SK-N-SH (cell line): Measurements from ENCODE around the gene THSD4. TPM values are rescaled to one million over a fixed set of nuclear protein-coding genes. Genes with fewer than 3 reads are reported as not detected.
A peak's percentile ranks its signal among the peaks of the same experiment; 100 is the strongest.
"Not testable (repeated sequence)": the region's sequence is repeated elsewhere in the genome, so short reads cannot be mapped to it uniquely, and the experiment has no call there.

Experiments used
- CTCF ChIA-PET: fragments of 300-600, 350-600 bp; formaldehyde crosslinking; extraction: SDS; loops from one replicate; lab custom pipeline; 2021; lab: Yijun Ruan, JAX
- POLR2A ChIA-PET: fragments of 350-600 bp; sonication (Branson Sonifier 250); formaldehyde crosslinking; extraction: SDS; loops from one replicate; lab custom pipeline; 2020; ENCODE audit warnings: antibody characterized with exemption, inconsistent platforms; lab: Yijun Ruan, JAX
- DNase-seq: peaks from one replicate; pipeline ENCODE4 v3.0.0; 2012
- H2AFZ ChIP-seq: fragments of 200-600 bp; sonication (generic); 2 replicates; pipeline ENCODE4 v1.8.1; 2016; ENCODE audit warnings: antibody characterized with exemption, mild to moderate bottlenecking, low read depth
- H3F3A ChIP-seq: fragments of 200-600 bp; sonication (generic); replicated peaks from 2 replicates; pipeline ENCODE3; 2016; ENCODE audit warnings: antibody characterized with exemption, mild to moderate bottlenecking; ENCODE audit not compliant: insufficient read depth
- H3K27ac ChIP-seq, 2 experiments: fragments of 200-500 bp in 1 of 2; fragments of 200-600 bp in 1 of 2; sonication (Bioruptor generic) in 1 of 2; sonication (generic), shearing (Covaris generic) in 1 of 2; 2 replicates each; pipeline versions ENCODE4 v1.5.1 to v1.6.1; 2014 to 2016; ENCODE audit warnings: low read depth in 2 of 2, inconsistent platforms in 1 of 2, low read length in 1 of 2, mild to moderate bottlenecking in 1 of 2, mixed read lengths in 1 of 2
- H3K27me3 ChIP-seq: fragments of 200-600 bp; sonication (generic), shearing (Covaris generic); 2 replicates; pipeline ENCODE4 v1.6.1; 2016; ENCODE audit warnings: mixed run types; ENCODE audit not compliant: insufficient read depth
- H3K36me3 ChIP-seq, 2 experiments: fragments of 200-500 bp in 1 of 2; fragments of 200-600 bp in 1 of 2; sonication (Bioruptor generic) in 1 of 2; sonication (generic) in 1 of 2; replicated peaks in 1 of 2; 2 replicates each; pipeline versions ENCODE3 to v1.5.1; 2014 to 2016; ENCODE audit warnings: low read length in 1 of 2, mild to moderate bottlenecking in 1 of 2; ENCODE audit not compliant: insufficient read depth in 2 of 2, control insufficient read depth in 1 of 2
- H3K4me1 ChIP-seq, 2 experiments: fragments of 200-500 bp in 1 of 2; fragments of 200-600 bp in 1 of 2; sonication (Bioruptor generic) in 1 of 2; sonication (generic), shearing (Covaris generic) in 1 of 2; 2 replicates each; pipeline versions ENCODE4 v1.5.1 to v1.6.1; 2014 to 2016; ENCODE audit warnings: low read depth in 1 of 2, low read length in 1 of 2, mixed run types in 1 of 2; ENCODE audit not compliant: insufficient read depth in 2 of 2, control insufficient read depth in 1 of 2
- H3K4me2 ChIP-seq: fragments of 200-600 bp; sonication (generic), shearing (Covaris generic); 2 replicates; pipeline ENCODE4 v1.6.1; 2017; ENCODE audit warnings: mixed run types
- H3K4me3 ChIP-seq, 2 experiments: fragments of 200-500 bp in 1 of 2; fragments of 200-600 bp in 1 of 2; sonication (Bioruptor generic) in 1 of 2; sonication (generic), shearing (Covaris generic) in 1 of 2; 2 replicates each; pipeline versions ENCODE4 v1.5.1 to v1.8.1; 2014 to 2016; ENCODE audit warnings: low read depth in 2 of 2, inconsistent platforms in 1 of 2, low read length in 1 of 2, mild to moderate bottlenecking in 1 of 2, mixed read lengths in 1 of 2, moderate library complexity in 1 of 2
- H3K79me2 ChIP-seq: fragments of 200-600 bp; sonication (generic); 2 replicates; pipeline ENCODE4 v1.8.1; 2017; ENCODE audit warnings: mild to moderate bottlenecking; ENCODE audit not compliant: insufficient read depth
- H3K9ac ChIP-seq: fragments of 200-600 bp; sonication (generic); 2 replicates; pipeline ENCODE4 v1.6.1; 2017; ENCODE audit warnings: mixed run types
- H3K9me2 ChIP-seq: fragments of 200-600 bp; sonication (generic); 2 replicates; pipeline ENCODE4 v1.6.1; 2017; ENCODE audit warnings: mixed run types
- H3K9me3 ChIP-seq: fragments of 200-600 bp; sonication (generic); 2 replicates; pipeline ENCODE4 v1.6.1; 2017; ENCODE audit warnings: mixed run types, mild to moderate bottlenecking, moderate library complexity
- H4K20me1 ChIP-seq: fragments of 200-600 bp; sonication (generic); 2 replicates; pipeline ENCODE4 v1.6.1; 2017; ENCODE audit warnings: mild to moderate bottlenecking, mixed run types; ENCODE audit not compliant: insufficient read depth
- CHD2 ChIP-seq: fragments of 150-350 bp; IDR thresholded peaks from 2 replicates; pipeline ENCODE4 v1.6.1; 2018; ENCODE audit warnings: low read length; ENCODE audit not compliant: partially characterized antibody
- CTCF ChIP-seq: fragments of 200-600 bp; sonication (generic); IDR thresholded peaks from 2 replicates; pipeline ENCODE4 v1.6.1; 2017; ENCODE audit warnings: antibody characterized with exemption, mild to moderate bottlenecking, moderate library complexity
- ELF1 ChIP-seq: IDR thresholded peaks from 2 replicates; pipeline ENCODE4 v1.4.0; 2012
- EZH2phosphoT487 ChIP-seq: fragments of 200-600 bp; sonication (generic); IDR thresholded peaks from 2 replicates; pipeline ENCODE4 v1.6.1; 2017; ENCODE audit warnings: low read depth, mixed run types, mild to moderate bottlenecking, antibody characterized with exemption, moderate library complexity, borderline replicate concordance
- FOXJ3 ChIP-seq: sonication (generic); formaldehyde crosslinking; IDR thresholded peaks from 2 replicates; pipeline ENCODE4 v1.5.1; 2020; ENCODE audit warnings: mild to moderate bottlenecking, missing genetic modification reagents
- GABPA ChIP-seq: IDR thresholded peaks from 2 replicates; pipeline ENCODE4 v1.4.0; 2012; ENCODE audit warnings: low read depth, mild to moderate bottlenecking
- JUND ChIP-seq: IDR thresholded peaks from 2 replicates; pipeline ENCODE4 v1.4.0; 2012
- MAX ChIP-seq: IDR thresholded peaks from 2 replicates; pipeline ENCODE4 v1.4.0; 2012; ENCODE audit warnings: low read depth
- MEF2A ChIP-seq: IDR thresholded peaks from 2 replicates; pipeline ENCODE4 v1.4.0; 2012; ENCODE audit warnings: low read depth, borderline replicate concordance
- NFIC ChIP-seq: IDR thresholded peaks from 2 replicates; pipeline ENCODE4 v1.4.0; 2012; ENCODE audit warnings: borderline replicate concordance
- NRF1 ChIP-seq: IDR thresholded peaks from 2 replicates; pipeline ENCODE4 v1.6.1; 2012; ENCODE audit warnings: low read depth, mild to moderate bottlenecking, low read length
- PBX3 ChIP-seq: IDR thresholded peaks from 2 replicates; pipeline ENCODE4; 2012
- RAD21 ChIP-seq: IDR thresholded peaks from 2 replicates; pipeline ENCODE4 v1.6.1; 2012; ENCODE audit warnings: mild to moderate bottlenecking, low read length
- RCOR1 ChIP-seq: fragments of 150-350 bp; IDR thresholded peaks from 2 replicates; pipeline ENCODE4 v1.6.1; 2017; ENCODE audit warnings: antibody characterized with exemption, low read length
- RFX5 ChIP-seq: IDR thresholded peaks from 2 replicates; pipeline ENCODE4 v1.6.1; 2012; ENCODE audit warnings: mild to moderate bottlenecking, improper control_type of control experiment, low read length
- TCF12 ChIP-seq: IDR thresholded peaks from 2 replicates; pipeline ENCODE4 v1.4.0; 2012
- TEAD4 ChIP-seq: IDR thresholded peaks from 2 replicates; pipeline ENCODE4 v1.4.0; 2012; ENCODE audit warnings: mild to moderate bottlenecking, borderline replicate concordance; ENCODE audit not compliant: insufficient read depth
- YY1 ChIP-seq: IDR thresholded peaks from 2 replicates; pipeline ENCODE4 v1.4.0; 2012; ENCODE audit warnings: low read depth, mild to moderate bottlenecking
- WGBS: methylation state at CpG from one replicate; pipeline ENCODE4 v1.1.6; 2017; ENCODE audit warnings: low lambda C conversion rate; 5-methylcytosine and 5-hydroxymethylcytosine counted together
- polyA plus RNA-seq, 3 experiments: library from polyadenylated mRNA; depleted of rRNA; stranded (reverse); fragments of >200 nt; gene quantifications; 2 replicates each; pipeline ENCODE4 v1.2.3, GENCODE V29; 2012
- TF ChIP-seq, protein P1 (sequence below): IDR thresholded peaks from 2 replicates; pipeline ENCODE4 v1.4.0; 2012; ENCODE audit warnings: low read depth, borderline replicate concordance
- TF ChIP-seq, protein P2 (sequence below): fragments of 150-350 bp; IDR thresholded peaks from 2 replicates; pipeline ENCODE4 v1.6.1; 2017; ENCODE audit warnings: antibody characterized with exemption, low read length, low read depth, borderline replicate concordance

Gene THSD4
- polyA plus RNA-seq, 1 of the 3 experiments (the other 2 are of a cell fraction): 79.1 TPM

- H3K79me2 ChIP-seq, H3F3A ChIP-seq, POLR2A ChIA-PET, CTCF ChIA-PET, H3K9me2 ChIP-seq, H3K4me3 ChIP-seq, H4K20me1 ChIP-seq, H3K9ac ChIP-seq, H3K9me3 ChIP-seq, H3K27me3 ChIP-seq, H3K27ac ChIP-seq, H3K4me2 ChIP-seq, H2AFZ ChIP-seq, DNase-seq: not testable (repeated sequence)
- Histone ChIP-seq H3K4me1 (peaks cover 11 to 16% of the 10 kb centered on the region in 2 experiments; a peak in 3 of 4 replicates), H3K36me3 (peaks cover 0 to 20% of the 10 kb centered on the region in 2 experiments)
- 82% methylated on average over 7 of the region's 11 CpGs for WGBS
Observed at GRCh38 chr15:71265606-71266005, 150.3 kb downstream of the THSD4 start.

DNA sequence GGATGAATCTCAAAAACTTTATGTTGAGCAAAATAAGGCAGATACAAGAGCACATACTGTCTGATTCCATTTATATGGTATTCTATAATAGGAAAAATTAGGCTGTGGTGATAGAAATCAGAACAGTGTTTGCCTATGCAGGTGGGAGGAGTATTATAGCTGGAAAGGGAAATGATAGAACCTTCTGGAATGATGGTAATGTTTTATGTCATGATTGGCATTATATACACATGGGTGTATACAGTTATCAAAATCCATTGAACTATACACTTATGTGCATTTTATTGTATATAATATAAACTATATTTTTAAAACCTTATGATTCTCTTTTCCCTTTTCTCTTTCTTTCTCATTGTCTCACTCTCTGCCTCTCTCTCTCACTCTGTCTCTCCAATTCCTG lies 156.1 kb downstream of the THSD4 start:
- H3K9ac ChIP-seq: no peak overlapping the region
- peaks cover 4 to 31% of the 10 kb centered on the region in 2 experiments; a peak in 2 of 4 replicates for H3K4me1 ChIP-seq
- H4K20me1 ChIP-seq: no peaks in the 10 kb centered on the region
- DNase-seq: no peak
- TF ChIP-seq ELF1 (no peak), RAD21 (no peak), RCOR1 (no peak), PBX3 (no peak), FOXJ3 (CRISPR knock-in tag) (no peak), EZH2phosphoT487 (no peak), NRF1 (no peak), YY1 (no peak), TCF12 (no peak), GABPA (no peak), CTCF (no peak), TEAD4 (no peak), JUND (no peak), RFX5 (no peak), MEF2A (no peak), CHD2 (no peak), NFIC (no peak), MAX (no peak)
- TF ChIP-seq, protein P1, sequence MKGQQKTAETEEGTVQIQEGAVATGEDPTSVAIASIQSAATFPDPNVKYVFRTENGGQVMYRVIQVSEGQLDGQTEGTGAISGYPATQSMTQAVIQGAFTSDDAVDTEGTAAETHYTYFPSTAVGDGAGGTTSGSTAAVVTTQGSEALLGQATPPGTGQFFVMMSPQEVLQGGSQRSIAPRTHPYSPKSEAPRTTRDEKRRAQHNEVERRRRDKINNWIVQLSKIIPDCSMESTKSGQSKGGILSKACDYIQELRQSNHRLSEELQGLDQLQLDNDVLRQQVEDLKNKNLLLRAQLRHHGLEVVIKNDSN: no peak
- TF ChIP-seq, protein P2, sequence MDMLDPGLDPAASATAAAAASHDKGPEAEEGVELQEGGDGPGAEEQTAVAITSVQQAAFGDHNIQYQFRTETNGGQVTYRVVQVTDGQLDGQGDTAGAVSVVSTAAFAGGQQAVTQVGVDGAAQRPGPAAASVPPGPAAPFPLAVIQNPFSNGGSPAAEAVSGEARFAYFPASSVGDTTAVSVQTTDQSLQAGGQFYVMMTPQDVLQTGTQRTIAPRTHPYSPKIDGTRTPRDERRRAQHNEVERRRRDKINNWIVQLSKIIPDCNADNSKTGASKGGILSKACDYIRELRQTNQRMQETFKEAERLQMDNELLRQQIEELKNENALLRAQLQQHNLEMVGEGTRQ: no peak
- H3K4me3 ChIP-seq: no peak overlapping the region
- H3F3A ChIP-seq: peaks cover 26% of the 10 kb centered on the region
- H3K9me2 ChIP-seq: no peaks in the 10 kb centered on the region
- H3K79me2 ChIP-seq: peaks cover 12% of the 10 kb centered on the region; the same call in 1 of the 2 replicates
- H2AFZ ChIP-seq: no peak overlapping the region
- H3K36me3 ChIP-seq: peaks cover 0 to 2% of the 10 kb centered on the region in 2 experiments
- ChIA-PET POLR2A (no interaction called here), CTCF (no interaction called here)
- H3K27ac ChIP-seq: peak overlapping the region in 1 of 2 experiments; percentile 71; a peak in 1 of 4 replicates
- no peak overlapping the region for H3K4me2 ChIP-seq
- no peaks in the 10 kb centered on the region for H3K9me3 ChIP-seq
- H3K27me3 ChIP-seq: no peaks in the 10 kb centered on the region
